IMR-90 (cell line): ENCODE measurements around the gene OR2T6. TPM values are rescaled to one million over a fixed set of nuclear protein-coding genes. Genes with fewer than 3 reads are reported as not detected.

Experiments
- ATAC-seq: fragments of 200-7000 bp; cut with Tn5 transposase; 2 replicates; pipeline ENCODE4 v1.9.1; 2020; ENCODE audit warnings: low read depth, mild to moderate bottlenecking, moderate library complexity
- BruUV-seq: library from RNA; stranded (reverse); fragments of 400-500 nt; replicated peaks from 2 replicates; lab custom pipeline; 2021; lab: Mats Ljungman, UMichigan
- CTCF ChIA-PET: fragments of 300-600 bp; formaldehyde crosslinking; extraction: SDS; loops from one replicate; lab custom pipeline; 2021; ENCODE audit warnings: antibody characterized with exemption; lab: Yijun Ruan, JAX
- POLR2A ChIA-PET: fragments of 300-600 bp; sonication (Branson Sonifier 250); formaldehyde crosslinking; loops from one replicate; lab custom pipeline; 2022; ENCODE audit warnings: antibody characterized with exemption; ENCODE audit not compliant: unreplicated experiment; lab: Charles Lee
- DNase-seq: peaks from one replicate; pipeline ENCODE4 v3.0.0; 2013
- H2AFZ ChIP-seq: replicated peaks from 2 replicates; pipeline ENCODE3; 2013; ENCODE audit warnings: low read length, mild to moderate bottlenecking; ENCODE audit not compliant: poor library complexity
- H2AK5ac ChIP-seq: 2 replicates; pipeline ENCODE4 v1.6.1; 2013; ENCODE audit warnings: low read depth, low read length, inconsistent platforms
- H2AK9ac ChIP-seq: replicated peaks from 2 replicates; pipeline ENCODE3; 2013; ENCODE audit warnings: mild to moderate bottlenecking, low read depth, low read length, moderate library complexity; ENCODE audit not compliant: poor library complexity
- H2BK120ac ChIP-seq: 2 replicates; pipeline ENCODE4 v1.6.1; 2013; ENCODE audit warnings: low read depth, low read length, inconsistent platforms
- H2BK15ac ChIP-seq: 3 replicates; pipeline ENCODE4 v1.6.1; 2013; ENCODE audit warnings: low read depth, low read length, inconsistent platforms
- H2BK20ac ChIP-seq: 2 replicates; pipeline ENCODE4 v1.6.1; 2013; ENCODE audit warnings: low read depth, mild to moderate bottlenecking, inconsistent platforms, low read length, moderate library complexity
- H2BK5ac ChIP-seq: 2 replicates; pipeline ENCODE4 v1.6.1; 2013; ENCODE audit warnings: mild to moderate bottlenecking, low read depth, low read length, inconsistent platforms; ENCODE audit not compliant: poor library complexity, severe bottlenecking
- H3K14ac ChIP-seq: replicated peaks from 2 replicates; pipeline ENCODE4 v1.6.1; 2013; ENCODE audit warnings: low read depth, low read length, inconsistent platforms
- H3K18ac ChIP-seq: 2 replicates; pipeline ENCODE4 v1.6.1; 2013; ENCODE audit warnings: low read depth, low read length, control low read depth
- H3K23ac ChIP-seq: 2 replicates; pipeline ENCODE4 v1.6.1; 2013; ENCODE audit warnings: low read depth, low read length, inconsistent platforms
- H3K27ac ChIP-seq: 2 replicates; pipeline ENCODE4 v1.5.1; 2013; ENCODE audit warnings: mild to moderate bottlenecking, control low read depth, low read length; ENCODE audit not compliant: insufficient read depth
- H3K27me3 ChIP-seq: 2 replicates; pipeline ENCODE4 v1.6.1; 2013; ENCODE audit warnings: low read length; ENCODE audit not compliant: control insufficient read depth, insufficient read depth
- H3K36me3 ChIP-seq: 2 replicates; pipeline ENCODE4 v1.6.1; 2013; ENCODE audit warnings: low read length, mixed read lengths; ENCODE audit not compliant: control insufficient read depth, insufficient read depth
- H3K4ac ChIP-seq: 2 replicates; pipeline ENCODE4 v1.6.1; 2013; ENCODE audit warnings: low read depth, low read length, inconsistent platforms
- H3K4me1 ChIP-seq: 2 replicates; pipeline ENCODE4 v1.6.1; 2013; ENCODE audit warnings: low read length, mixed read lengths; ENCODE audit not compliant: control insufficient read depth, insufficient read depth
- H3K4me2 ChIP-seq: 2 replicates; pipeline ENCODE4 v1.6.1; 2013; ENCODE audit warnings: low read depth, mild to moderate bottlenecking, control low read depth, low read length, moderate library complexity
- H3K4me3 ChIP-seq: 2 replicates; pipeline ENCODE4 v1.5.1; 2013; ENCODE audit warnings: low read depth, mild to moderate bottlenecking, control low read depth, low read length, moderate library complexity; ENCODE audit not compliant: insufficient read depth
- H3K56ac ChIP-seq: 2 replicates; pipeline ENCODE4 v1.6.1; 2013; ENCODE audit warnings: low read length, inconsistent platforms; ENCODE audit not compliant: insufficient read depth; ENCODE audit errors: extremely low read depth
- H3K79me1 ChIP-seq, 2 experiments: 2 replicates each; pipeline ENCODE4 v1.6.1; 2013; ENCODE audit warnings: low read length in 2 of 2, inconsistent platforms in 1 of 2, low read depth in 1 of 2
- H3K9ac ChIP-seq: 2 replicates; pipeline ENCODE4 v1.6.1; 2013; ENCODE audit warnings: low read depth, low read length, control low read depth
- H3K9me1 ChIP-seq: 2 replicates; pipeline ENCODE4 v1.6.1; 2013; ENCODE audit warnings: low read length, inconsistent platforms; ENCODE audit not compliant: insufficient read depth
- H3K9me3 ChIP-seq: 2 replicates; pipeline ENCODE4 v1.6.1; 2013; ENCODE audit warnings: low read length; ENCODE audit not compliant: control insufficient read depth, insufficient read depth
- H4K20me1 ChIP-seq: 2 replicates; pipeline ENCODE4 v1.6.1; 2013; ENCODE audit warnings: low read length, inconsistent platforms; ENCODE audit not compliant: insufficient read depth
- H4K5ac ChIP-seq: 2 replicates; pipeline ENCODE4 v1.6.1; 2013; ENCODE audit warnings: mild to moderate bottlenecking, low read depth, low read length, control low read depth
- H4K8ac ChIP-seq, 2 experiments: 2 replicates each; pipeline ENCODE4 v1.6.1; 2013; ENCODE audit warnings: low read depth in 2 of 2, low read length in 2 of 2, control low read depth in 1 of 2, inconsistent platforms in 1 of 2
- H4K91ac ChIP-seq: 2 replicates; pipeline ENCODE4 v1.6.1; 2013; ENCODE audit warnings: low read depth, low read length, inconsistent platforms; ENCODE audit not compliant: insufficient read depth
- ELK1 ChIP-seq: fragments of 150-350 bp; IDR thresholded peaks from 2 replicates; pipeline ENCODE4 v1.6.1; 2016; ENCODE audit warnings: low read depth, mild to moderate bottlenecking, low read length, moderate library complexity, borderline replicate concordance
- MAZ ChIP-seq: IDR thresholded peaks from 2 replicates; pipeline ENCODE4 v1.6.1; 2012; ENCODE audit warnings: low read depth, mild to moderate bottlenecking, low read length, improper control_type of control experiment, moderate library complexity, borderline replicate concordance
- RAD21 ChIP-seq: IDR thresholded peaks from 2 replicates; pipeline ENCODE4 v1.6.1; 2012; ENCODE audit warnings: low read length, improper control_type of control experiment
- RCOR1 ChIP-seq: IDR thresholded peaks from 2 replicates; pipeline ENCODE4 v1.6.1; 2012; ENCODE audit warnings: mild to moderate bottlenecking, low read length, improper control_type of control experiment; ENCODE audit not compliant: insufficient replicate concordance
- USF2 ChIP-seq: fragments of 150-350 bp; IDR thresholded peaks from 2 replicates; pipeline ENCODE4 v1.6.1; 2017; ENCODE audit warnings: mild to moderate bottlenecking, antibody characterized with exemption, low read length, low read depth
- WGBS, 2 experiments: methylation state at CpG; one replicate each; pipeline versions ENCODE4 v1.1.5 to v1.1.7; 2013; ENCODE audit warnings: missing lambda C conversion rate in 2 of 2; ENCODE audit not compliant: insufficient read length in 1 of 2; ENCODE audit errors: extremely low coverage in 2 of 2; 5-methylcytosine and 5-hydroxymethylcytosine counted together
- dilution Hi-C: fragments of 300-500 bp; cut with HindIII; formaldehyde crosslinking; loops from one replicate; pipeline ENCODE4 v1.14.3; 2018; ENCODE audit warnings: low sequenced_read_pairs; ENCODE audit not compliant: unreplicated experiment
- in situ Hi-C: fragments of 300-500 bp; cut with MboI; formaldehyde crosslinking; loops from 3 replicates; pipeline ENCODE4 v1.14.3; 2019; ENCODE audit warnings: low sequenced_read_pairs, inconsistent platforms, mixed read lengths
- intact Hi-C: fragments of 100-400 bp; cut with micrococcal nuclease; formaldehyde crosslinking; loops from 2 replicates; pipeline ENCODE4 v1.10.0; 2022
- polyA plus RNA-seq, 3 experiments: library from polyadenylated mRNA; depleted of rRNA; stranded (reverse); fragments of >200 nt; gene quantifications; 2 replicates each; pipeline ENCODE4 v1.2.3, GENCODE V29; 2012; ENCODE audit warnings: low replicate concordance in 1 of 3
- total RNA-seq: library from RNA; depleted of rRNA; stranded (reverse); fragments of >200 nt; gene quantifications from 2 replicates; pipeline ENCODE4 v1.2.3, GENCODE V29; 2012

OR2T6 gene
- total and polyA plus RNA-seq, 2 of the 4 experiments (the other 2 are of a cell fraction) = not detected

GRCh38 chr1:248388426-248388825, 12.9 kb downstream of the OR2T6 start:
- peaks cover 23% of the 10 kb centered on the region for H3K9me3 ChIP-seq
- no peaks in the 10 kb centered on the region for H3K9me1 ChIP-seq
- no peak overlapping the region for H2BK5ac ChIP-seq
- H2BK15ac ChIP-seq = no peak overlapping the region
- H3K9ac ChIP-seq = no peak overlapping the region
- no peaks in the 10 kb centered on the region for H4K20me1 ChIP-seq
- 39% methylated on average over 2 of the region's 2 CpGs; no CpG with 5 or more reads in 1 of the 2 experiments for WGBS, 2 experiments
- no peaks in the 10 kb centered on the region for H3K4me1 ChIP-seq
- TF ChIP-seq RCOR1 = no peak
- TF ChIP-seq USF2 = no peak
- no peak for TF ChIP-seq ELK1
- TF ChIP-seq MAZ = no peak
- no peak for TF ChIP-seq RAD21
- dilution Hi-C loops = no loop called here
- H2AFZ ChIP-seq = no peak overlapping the region
- no peaks in the 10 kb centered on the region for H3K36me3 ChIP-seq
- no peak overlapping the region for H2BK120ac ChIP-seq
- no peak overlapping the region for H3K14ac ChIP-seq
- no peak overlapping the region for H4K8ac ChIP-seq
- H3K4me2 ChIP-seq = no peak overlapping the region
- H3K4ac ChIP-seq = no peak overlapping the region
- H2AK9ac ChIP-seq = no peak overlapping the region
- no peak overlapping the region for H4K91ac ChIP-seq
- H3K4me3 ChIP-seq = no peak overlapping the region
- no peak for ATAC-seq
- H3K79me1 ChIP-seq = no peaks in the 10 kb centered on the region
- no peak overlapping the region for H3K27ac ChIP-seq
- no TSS peak for BruUV-seq
- intact Hi-C loops = no loop called here
- H3K56ac ChIP-seq = no peak overlapping the region
- no peak overlapping the region for H3K23ac ChIP-seq
- H3K18ac ChIP-seq = no peak overlapping the region
- in situ Hi-C loops = no loop called here
- ChIA-PET CTCF (no interaction called here), POLR2A (no interaction called here)
- H4K5ac ChIP-seq = no peak overlapping the region
- no peak for DNase-seq
- H2BK20ac ChIP-seq = no peak overlapping the region
- no peaks in the 10 kb centered on the region for H3K27me3 ChIP-seq
- no peak overlapping the region for H2AK5ac ChIP-seq
